A673 (cell line): Measurements from ENCODE around the gene GALNT7.

Experiments
- CTCF ChIP-seq: fragments of 300-800, 200-600 bp; sonication (generic); conservative IDR thresholded peaks from 2 replicates; pipeline ENCODE4 v1.5.1; 2017; ENCODE audit warnings: low read depth, mild to moderate bottlenecking, antibody characterized with exemption, low read length, moderate library complexity, mixed read lengths
- EZH2 ChIP-seq: fragments of 200-600 bp; sonication (generic); IDR thresholded peaks from 2 replicates; pipeline ENCODE4 v1.6.1; 2017; ENCODE audit warnings: borderline replicate concordance, low read depth, mild to moderate bottlenecking, mixed read lengths, antibody characterized with exemption, low read length; ENCODE audit not compliant: poor library complexity, severe bottlenecking

GRCh38 chr4:173189117-173189693, 20.6 kb downstream of the GALNT7 start:
- no peak for TF ChIP-seq CTCF
- TF ChIP-seq EZH2: no peak
